Stimulated activated memory B cell treated with anti-CD40 and anti-IgM and Interleukin-4, amounts not matched to agents 10 μg/mL and 1 μg/mL and 100 μg/mL, for 72 hours (primary cell): ENCODE measurements around the gene TXK.

Source experiments
- ATAC-seq: fragments of 150-1000 bp; cut with Tn5 transposase; 2 replicates; pipeline ENCODE4 v1.10.0; 2021
- H3K27ac Mint-ChIP-seq: one replicate; pipeline ENCODE4 v1.8.0; 2022; ENCODE audit warnings: mild to moderate bottlenecking, mixed read lengths
- H3K27me3 Mint-ChIP-seq: one replicate; pipeline ENCODE4 v1.8.0; 2022; ENCODE audit warnings: mixed read lengths
- H3K36me3 Mint-ChIP-seq: one replicate; pipeline ENCODE4 v1.8.0; 2022; ENCODE audit warnings: mixed read lengths
- H3K4me1 Mint-ChIP-seq: one replicate; pipeline ENCODE4 v1.8.0; 2022; ENCODE audit warnings: mixed read lengths
- H3K4me3 Mint-ChIP-seq: one replicate; pipeline ENCODE4 v1.8.0; 2022; ENCODE audit warnings: mild to moderate bottlenecking, moderate library complexity, mixed read lengths
- H3K9me3 Mint-ChIP-seq: one replicate; pipeline ENCODE4 v1.8.0; 2022; ENCODE audit warnings: mixed read lengths

The TXK gene

GRCh38 chr4:48122756-48123155 is 11.3 kb downstream of the TXK start:
- H3K4me1 Mint-ChIP-seq, result peaks cover 5% of the 10 kb centered on the region
- peaks cover 15% of the 10 kb centered on the region for H3K27me3 Mint-ChIP-seq
- H3K27ac Mint-ChIP-seq, result no peak overlapping the region
- ATAC-seq, result no peak
- H3K9me3 Mint-ChIP-seq, result no peaks in the 10 kb centered on the region
- no peak overlapping the region for H3K4me3 Mint-ChIP-seq
- no peaks in the 10 kb centered on the region for H3K36me3 Mint-ChIP-seq

- no peak overlapping the region for H3K27ac Mint-ChIP-seq
- H3K36me3 Mint-ChIP-seq, result no peaks in the 10 kb centered on the region
- H3K4me1 Mint-ChIP-seq, result no peaks in the 10 kb centered on the region
- no peak for ATAC-seq
- peaks cover 15% of the 10 kb centered on the region for H3K27me3 Mint-ChIP-seq
- no peaks in the 10 kb centered on the region for H3K9me3 Mint-ChIP-seq
- no peak overlapping the region for H3K4me3 Mint-ChIP-seq
Measured at GRCh38 chr4:48121180-48121579, 12.9 kb downstream of the TXK start.

GRCh38 chr4:48120132-48120531 is 13.9 kb downstream of the TXK start:
- peaks cover 15% of the 10 kb centered on the region for H3K27me3 Mint-ChIP-seq
- H3K4me3 Mint-ChIP-seq, result no peak overlapping the region
- no peak overlapping the region for H3K27ac Mint-ChIP-seq
- no peak for ATAC-seq
- no peaks in the 10 kb centered on the region for H3K36me3 Mint-ChIP-seq
- H3K4me1 Mint-ChIP-seq, result no peaks in the 10 kb centered on the region
- no peaks in the 10 kb centered on the region for H3K9me3 Mint-ChIP-seq

GRCh38 chr4:48119646-48120045 is 14.4 kb downstream of the TXK start:
- Mint-ChIP-seq H3K27me3 (peaks cover 14% of the 10 kb centered on the region), H3K4me1 (no peaks in the 10 kb centered on the region), H3K4me3 (no peak overlapping the region), H3K36me3 (no peaks in the 10 kb centered on the region), H3K9me3 (no peaks in the 10 kb centered on the region), H3K27ac (no peak overlapping the region)
- ATAC-seq, result no peak

- Mint-ChIP-seq H3K4me1 (no peaks in the 10 kb centered on the region), H3K9me3 (no peaks in the 10 kb centered on the region), H3K27me3 (no peaks in the 10 kb centered on the region), H3K4me3 (no peak overlapping the region), H3K36me3 (no peaks in the 10 kb centered on the region), H3K27ac (no peak overlapping the region)
- ATAC-seq, result no peak
Measured at GRCh38 chr4:48118081-48118480, 16.0 kb downstream of the TXK start.

- no peaks in the 10 kb centered on the region for H3K4me1 Mint-ChIP-seq
- no peak overlapping the region for H3K4me3 Mint-ChIP-seq
- no peaks in the 10 kb centered on the region for H3K9me3 Mint-ChIP-seq
- H3K27me3 Mint-ChIP-seq, result no peaks in the 10 kb centered on the region
- no peak for ATAC-seq
- no peak overlapping the region for H3K27ac Mint-ChIP-seq
- H3K36me3 Mint-ChIP-seq, result no peaks in the 10 kb centered on the region
Measured at GRCh38 chr4:48116582-48116981, 17.5 kb downstream of the TXK start.

- no peak overlapping the region for H3K27ac Mint-ChIP-seq
Measured at GRCh38 chr4:48114412-48114811, 19.6 kb downstream of the TXK start.

GRCh38 chr4:48112017-48112667 is 21.9 kb downstream of the TXK start:
- no peaks in the 10 kb centered on the region for H3K4me1 Mint-ChIP-seq
- H3K27ac Mint-ChIP-seq, result no peak overlapping the region
- H3K9me3 Mint-ChIP-seq, result no peaks in the 10 kb centered on the region
- no peaks in the 10 kb centered on the region for H3K27me3 Mint-ChIP-seq
- H3K36me3 Mint-ChIP-seq, result no peaks in the 10 kb centered on the region
- H3K4me3 Mint-ChIP-seq, result no peak overlapping the region
- ATAC-seq, result no peak

More at GRCh38 chr4:48114412-48114811, 19.6 kb downstream of the TXK start:
- Mint-ChIP-seq H3K27me3 (no peaks in the 10 kb centered on the region), H3K36me3 (no peaks in the 10 kb centered on the region), H3K9me3 (no peaks in the 10 kb centered on the region), H3K4me3 (no peak overlapping the region), H3K4me1 (no peaks in the 10 kb centered on the region)
- no peak for ATAC-seq

- Mint-ChIP-seq H3K27ac (no peak overlapping the region), H3K36me3 (no peaks in the 10 kb centered on the region), H3K4me1 (no peaks in the 10 kb centered on the region), H3K27me3 (no peaks in the 10 kb centered on the region), H3K9me3 (no peaks in the 10 kb centered on the region), H3K4me3 (no peak overlapping the region)
- no peak for ATAC-seq
Measured at GRCh38 chr4:48110452-48110978, 23.5 kb downstream of the TXK start.

- no peaks in the 10 kb centered on the region for H3K27me3 Mint-ChIP-seq
- no peak overlapping the region for H3K27ac Mint-ChIP-seq
- no peaks in the 10 kb centered on the region for H3K9me3 Mint-ChIP-seq
- H3K4me1 Mint-ChIP-seq, result no peaks in the 10 kb centered on the region
- no peak overlapping the region for H3K4me3 Mint-ChIP-seq
- peak; percentile 56 for ATAC-seq
- no peaks in the 10 kb centered on the region for H3K36me3 Mint-ChIP-seq
Measured at GRCh38 chr4:48109413-48110263, 24.4 kb downstream of the TXK start.

- Mint-ChIP-seq H3K9me3 (no peaks in the 10 kb centered on the region), H3K4me1 (no peaks in the 10 kb centered on the region), H3K36me3 (no peaks in the 10 kb centered on the region), H3K27ac (no peak overlapping the region), H3K4me3 (no peak overlapping the region), H3K27me3 (no peaks in the 10 kb centered on the region)
- no peak for ATAC-seq
Measured at GRCh38 chr4:48108309-48109073, 25.6 kb downstream of the TXK start.

- Mint-ChIP-seq H3K36me3 (no peaks in the 10 kb centered on the region), H3K27me3 (no peaks in the 10 kb centered on the region), H3K4me3 (no peak overlapping the region), H3K27ac (no peak overlapping the region), H3K9me3 (no peaks in the 10 kb centered on the region), H3K4me1 (no peaks in the 10 kb centered on the region)
- ATAC-seq, result no peak
Measured at GRCh38 chr4:48105230-48105629, 28.8 kb downstream of the TXK start.

- Mint-ChIP-seq H3K27ac (no peak overlapping the region), H3K27me3 (no peaks in the 10 kb centered on the region), H3K9me3 (no peaks in the 10 kb centered on the region), H3K4me3 (no peak overlapping the region), H3K4me1 (no peaks in the 10 kb centered on the region), H3K36me3 (no peaks in the 10 kb centered on the region)
- peak; percentile 27 for ATAC-seq
Measured at GRCh38 chr4:48103483-48104139, 30.4 kb downstream of the TXK start.

GRCh38 chr4:48102303-48102702 is 31.7 kb downstream of the TXK start:
- Mint-ChIP-seq H3K27me3 (no peaks in the 10 kb centered on the region), H3K4me1 (no peaks in the 10 kb centered on the region), H3K27ac (no peak overlapping the region), H3K4me3 (no peak overlapping the region), H3K36me3 (no peaks in the 10 kb centered on the region), H3K9me3 (no peaks in the 10 kb centered on the region)
- ATAC-seq, result no peak

- Mint-ChIP-seq H3K27ac (no peak overlapping the region), H3K4me1 (no peaks in the 10 kb centered on the region), H3K4me3 (no peak overlapping the region), H3K36me3 (no peaks in the 10 kb centered on the region), H3K9me3 (no peaks in the 10 kb centered on the region), H3K27me3 (no peaks in the 10 kb centered on the region)
- ATAC-seq, result no peak
Measured at GRCh38 chr4:48100256-48100655, 33.8 kb downstream of the TXK start.
